NCI-H146 (cell line): ENCODE measurements around the gene MRAS.
"Not testable (repeated sequence)": the region's sequence is repeated elsewhere in the genome, so short reads cannot be mapped to it uniquely, and the experiment has no call there.

Experiments used
- DNase-seq: peaks from one replicate; lab custom pipeline; 2025; lab: John Stamatoyannopoulos, UW

Gene MRAS

DNA sequence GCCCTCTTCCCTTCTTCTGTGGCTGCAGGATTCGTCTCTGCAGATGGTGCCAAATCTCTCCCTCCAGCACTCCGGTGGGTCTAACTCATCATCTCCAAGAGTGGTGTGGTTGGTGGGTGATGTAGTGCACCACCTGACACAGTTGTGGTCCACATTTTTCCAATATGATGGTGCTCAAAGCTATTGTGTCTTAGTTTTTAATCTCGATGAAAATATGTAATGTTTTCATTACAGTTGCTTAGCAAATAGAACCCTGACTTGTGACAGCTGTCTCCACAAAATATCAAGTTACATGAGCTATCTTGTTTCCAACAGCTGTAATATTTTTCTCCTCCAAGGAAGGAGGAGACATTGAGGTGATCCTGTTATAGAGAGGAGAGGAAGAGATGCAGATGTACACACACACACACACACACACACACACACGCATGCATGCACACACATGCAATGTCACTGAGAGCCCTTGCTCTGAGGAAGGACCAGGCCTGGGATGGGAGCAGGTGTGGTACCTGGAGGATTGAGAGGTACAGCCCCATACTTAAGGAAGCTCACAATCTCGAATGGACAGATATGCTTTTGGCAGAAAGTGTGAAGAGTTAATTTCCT is 70.3 kb downstream of the MRAS start:
- DNase-seq = peak; percentile 72

DNA sequence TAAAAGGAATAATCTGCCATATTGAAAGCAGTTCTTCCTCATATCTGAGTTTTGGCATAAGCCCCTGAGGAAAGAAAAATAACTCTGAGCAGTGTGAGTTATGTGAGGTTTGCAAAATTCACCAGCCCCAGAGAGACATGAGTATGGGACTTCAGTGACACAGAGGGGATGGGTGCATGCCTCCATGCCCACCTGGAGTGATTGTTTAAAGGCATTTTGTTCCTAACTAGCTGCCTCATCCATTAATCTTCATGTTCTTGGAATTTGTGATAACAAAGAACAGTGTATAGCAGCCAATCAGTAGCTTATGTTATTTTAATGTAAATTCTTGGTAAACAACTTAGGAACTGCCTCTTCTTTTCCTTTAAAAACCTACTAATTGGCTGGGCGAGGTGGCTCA is 74.9 kb downstream of the MRAS start:
- no peak for DNase-seq

DNA sequence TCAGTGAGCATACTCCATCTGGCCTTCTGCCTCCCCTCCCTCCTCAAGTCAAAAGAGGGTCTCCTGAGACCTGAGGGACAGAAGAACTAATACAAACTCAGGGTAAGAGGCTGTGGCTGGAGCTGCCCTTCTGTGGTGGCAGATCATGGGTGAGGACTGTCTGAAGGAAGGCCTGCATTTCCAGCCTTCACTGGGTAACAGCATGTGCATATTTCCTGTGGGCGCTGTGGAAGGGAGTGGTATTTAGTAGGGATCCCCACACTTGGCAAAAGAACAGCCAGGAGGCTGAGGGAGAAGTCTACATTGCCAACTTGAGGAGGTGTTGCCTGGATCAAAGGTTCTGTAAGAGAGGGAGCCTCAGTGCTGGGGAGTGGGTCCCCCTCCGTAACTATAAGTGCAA is 75.9 kb downstream of the MRAS start:
- no peak for DNase-seq

DNA sequence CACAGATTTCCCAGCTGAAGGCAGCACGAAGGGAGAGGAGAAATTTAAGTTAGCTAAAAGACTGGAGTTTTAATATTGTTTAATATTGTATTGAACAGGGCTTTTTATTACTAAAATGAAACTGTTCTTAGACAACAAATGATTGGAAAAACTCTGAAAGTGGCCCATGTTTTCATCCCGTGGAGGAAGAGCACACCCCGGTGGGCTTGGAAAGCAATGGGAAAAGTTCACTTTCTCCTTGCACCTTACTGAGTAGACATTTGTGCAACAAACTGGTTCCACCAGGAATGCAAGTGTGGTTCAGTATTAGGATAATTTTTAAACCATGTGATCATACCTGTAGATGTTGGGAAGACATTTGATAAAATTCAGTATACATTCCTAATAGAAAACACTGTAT is 77.8 kb downstream of the MRAS start:
- peak; percentile 38 for DNase-seq

DNA sequence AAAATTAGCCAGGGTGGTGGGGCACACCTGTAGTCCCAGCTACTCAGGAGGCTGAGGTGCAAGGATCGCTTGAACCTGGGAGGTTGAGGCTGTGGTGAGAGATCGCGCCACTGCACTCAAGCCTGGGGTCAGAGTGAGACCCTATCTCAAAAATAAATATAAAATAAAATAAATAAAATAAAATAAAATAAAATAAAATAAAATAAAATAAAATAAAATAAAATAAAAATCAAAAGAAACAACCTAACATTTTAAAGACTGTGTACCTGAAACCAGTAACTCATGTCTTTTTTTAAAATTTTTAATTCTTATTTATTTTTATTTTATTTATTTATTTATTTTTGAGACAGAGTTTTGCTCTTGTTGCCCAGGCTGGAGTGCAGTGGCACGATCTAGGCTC is 78.4 kb downstream of the MRAS start:
- DNase-seq = not testable (repeated sequence)

DNA sequence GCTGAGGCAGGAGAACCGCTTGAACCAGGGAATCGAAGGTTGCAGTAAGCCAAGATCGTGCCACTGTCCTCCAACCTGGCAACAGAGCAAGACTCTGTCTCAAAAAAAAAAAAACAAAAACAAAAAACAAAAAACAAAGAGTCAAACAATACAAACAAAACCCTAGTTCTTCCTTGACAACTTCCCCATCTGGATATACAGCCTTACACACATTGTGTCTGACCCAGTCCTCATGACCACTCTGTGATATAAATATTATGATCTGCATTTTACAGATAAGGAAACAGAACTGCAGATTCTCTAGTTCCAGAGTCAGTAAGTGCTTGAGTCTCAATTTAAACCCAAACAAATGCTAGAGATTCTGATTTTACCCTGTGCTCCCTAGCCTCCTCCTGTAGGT is 81.3 kb downstream of the MRAS start:
- no peak for DNase-seq

DNA sequence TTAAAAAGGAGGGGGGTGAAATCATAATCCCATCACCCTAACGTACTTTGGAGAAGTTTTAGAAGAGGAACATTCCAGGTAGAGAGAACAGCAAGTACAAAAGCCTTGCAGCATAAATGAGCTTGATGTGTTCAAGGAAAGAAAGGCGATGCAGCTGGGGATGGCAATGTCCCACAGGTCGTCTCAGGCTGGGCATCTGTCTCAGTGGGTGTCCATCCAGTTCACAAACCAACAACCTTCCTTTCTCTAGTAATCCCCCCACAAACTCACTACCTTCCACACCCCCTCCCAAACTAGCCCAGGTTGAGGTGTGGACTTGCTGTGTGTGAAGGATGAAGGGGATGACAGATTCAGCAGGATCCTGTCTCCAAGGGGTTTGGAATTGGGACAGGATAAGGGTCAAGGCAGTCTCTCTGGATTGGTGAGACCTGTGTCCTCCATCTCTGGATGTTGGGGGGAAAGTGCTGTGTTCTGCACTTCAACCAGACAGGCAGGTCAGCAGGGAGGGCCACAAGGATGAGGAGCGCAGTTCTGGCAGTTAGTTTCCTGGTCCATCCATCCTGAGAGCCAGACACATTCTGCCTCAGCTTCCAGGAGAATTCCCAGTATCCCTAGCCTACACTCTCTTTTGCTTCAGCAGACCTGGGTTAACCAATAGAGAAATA is 84.3 kb downstream of the MRAS start:
- no peak for DNase-seq

DNA sequence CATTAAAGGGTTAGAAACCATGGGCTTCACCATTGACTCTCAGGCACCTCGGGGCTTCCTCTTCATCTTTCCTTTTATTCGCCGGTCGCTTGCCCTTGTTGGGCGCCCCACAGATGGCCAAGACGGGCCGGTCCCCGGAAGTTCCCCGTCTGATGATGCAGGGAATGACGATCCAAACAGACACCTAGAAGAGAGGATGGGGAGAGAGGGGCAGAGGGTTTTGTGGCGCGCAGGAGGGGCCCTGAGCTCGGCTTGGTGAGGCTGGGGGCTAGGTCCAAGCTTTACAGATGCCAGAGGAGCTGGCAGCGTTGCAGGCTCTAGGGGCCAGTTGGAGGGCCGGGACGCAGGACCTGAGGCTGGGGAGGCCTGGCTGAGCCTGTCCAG is 85.5 kb downstream of the MRAS start:
- no peak for DNase-seq

DNA sequence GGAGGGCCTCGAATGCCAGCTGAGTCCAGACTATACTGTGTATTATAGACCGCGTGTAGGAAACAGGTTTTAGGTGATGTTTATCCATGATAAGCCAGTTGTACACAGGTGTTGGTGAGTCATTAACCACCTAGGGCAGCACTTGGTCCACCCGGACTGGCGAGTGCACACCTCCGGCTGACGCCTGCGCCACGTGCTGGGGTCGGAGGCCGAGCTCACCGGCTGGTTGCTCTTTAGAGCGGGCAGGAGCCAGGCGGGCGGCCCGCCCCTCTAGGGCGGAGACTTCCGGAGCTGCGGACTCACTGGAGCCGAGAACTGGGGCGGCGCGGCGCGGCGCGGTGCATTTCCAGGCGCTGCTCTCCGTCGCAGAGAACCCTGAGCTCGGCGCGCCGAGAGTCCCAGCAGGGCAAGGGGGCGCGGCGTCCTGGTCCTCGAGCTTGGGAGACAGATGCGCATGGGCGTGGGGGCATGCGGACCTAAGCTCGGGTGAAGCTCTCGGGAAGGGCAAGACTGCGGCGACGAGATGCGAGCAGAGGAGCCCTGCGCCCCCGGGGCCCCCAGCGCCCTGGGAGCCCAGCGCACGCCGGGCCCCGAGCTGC is 86.0 kb downstream of the MRAS start, which contains the start of gene ESYT3:
TSS of gene ESYT3 (plus strand) at position 341 of the 599 bp plus-strand sequence. CDS start at position 524, 183 bp downstream.
- DNase-seq = peak; percentile 95

DNA sequence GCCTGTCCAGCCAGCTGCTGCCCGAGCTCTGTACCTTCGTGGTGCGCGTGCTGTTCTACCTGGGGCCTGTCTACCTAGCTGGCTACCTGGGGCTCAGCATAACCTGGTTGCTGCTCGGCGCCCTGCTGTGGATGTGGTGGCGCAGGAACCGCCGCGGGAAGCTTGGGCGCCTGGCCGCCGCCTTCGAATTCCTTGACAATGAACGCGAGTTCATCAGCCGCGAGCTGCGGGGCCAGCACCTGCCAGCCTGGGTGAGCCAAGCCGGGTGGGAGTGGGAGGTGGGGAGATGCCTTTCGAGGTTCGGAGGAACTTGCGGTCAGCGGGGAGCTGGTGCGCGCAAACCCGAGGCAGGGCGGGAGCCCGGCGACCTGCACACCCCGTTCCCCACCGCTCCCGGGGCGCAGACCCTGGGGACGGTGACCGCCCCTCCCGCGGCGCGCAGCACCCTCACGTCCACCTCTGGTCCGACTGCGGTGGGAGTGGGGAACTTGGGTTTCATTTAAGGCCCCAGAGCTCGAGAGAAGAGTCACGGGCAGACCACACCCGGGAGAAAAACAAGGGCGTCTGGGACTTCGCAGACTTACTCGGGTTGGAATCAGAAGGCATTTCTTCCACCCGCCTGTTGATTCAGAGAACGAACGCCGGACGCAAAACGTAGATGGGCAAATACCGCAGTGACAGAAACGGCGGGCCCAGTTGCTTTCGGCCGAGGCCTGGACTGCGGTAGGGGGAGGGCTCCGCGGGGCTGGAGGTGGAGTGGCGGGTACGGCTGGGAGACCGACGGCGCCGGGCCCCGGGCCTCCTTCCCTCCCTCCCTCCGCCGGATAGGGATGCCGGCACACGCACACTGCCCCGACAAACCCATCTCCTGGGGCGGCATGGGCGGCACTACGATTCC is 86.7 kb downstream of the MRAS start:
- DNase-seq = peak; percentile 87

DNA sequence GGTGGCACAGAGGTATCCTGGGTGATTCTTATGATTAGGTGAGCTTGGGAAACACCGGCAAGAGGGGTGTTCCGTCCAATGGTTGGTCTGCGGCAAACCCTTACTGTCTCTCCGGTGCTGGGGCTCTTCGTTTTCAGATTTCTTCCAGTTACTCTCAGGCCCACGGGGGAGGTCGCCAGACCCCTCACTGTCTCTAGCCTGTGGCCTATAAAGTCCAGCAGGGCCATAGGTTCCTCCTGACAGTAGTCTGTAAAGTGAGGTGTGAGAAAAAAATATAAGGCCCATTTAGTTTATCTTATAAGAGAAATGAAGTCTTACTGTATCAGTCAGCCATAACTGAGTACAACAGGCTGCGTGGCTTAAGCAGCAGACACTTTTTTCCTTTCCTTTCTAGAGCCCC is 87.5 kb downstream of the MRAS start:
- DNase-seq = no peak

DNA sequence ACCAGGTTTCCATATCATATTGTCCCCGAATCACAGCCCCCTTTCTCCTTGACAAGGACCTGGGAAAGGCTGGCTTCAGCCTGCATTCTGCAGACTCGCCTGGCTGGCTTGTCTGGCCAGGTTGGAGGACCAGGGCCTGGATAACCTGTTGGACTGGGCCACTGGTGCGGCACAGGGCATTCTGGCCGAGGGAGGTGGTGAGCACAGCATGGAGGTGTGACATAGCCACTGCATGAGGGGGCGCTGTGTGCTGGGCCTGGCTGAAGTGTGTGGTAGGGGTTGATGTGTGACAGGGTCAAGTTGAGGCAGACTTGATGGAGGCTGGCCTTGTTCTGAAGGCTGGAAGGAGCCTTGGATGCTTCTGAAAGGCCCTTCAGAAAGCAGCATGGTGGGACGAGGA is 88.9 kb downstream of the MRAS start:
- DNase-seq = no peak

DNA sequence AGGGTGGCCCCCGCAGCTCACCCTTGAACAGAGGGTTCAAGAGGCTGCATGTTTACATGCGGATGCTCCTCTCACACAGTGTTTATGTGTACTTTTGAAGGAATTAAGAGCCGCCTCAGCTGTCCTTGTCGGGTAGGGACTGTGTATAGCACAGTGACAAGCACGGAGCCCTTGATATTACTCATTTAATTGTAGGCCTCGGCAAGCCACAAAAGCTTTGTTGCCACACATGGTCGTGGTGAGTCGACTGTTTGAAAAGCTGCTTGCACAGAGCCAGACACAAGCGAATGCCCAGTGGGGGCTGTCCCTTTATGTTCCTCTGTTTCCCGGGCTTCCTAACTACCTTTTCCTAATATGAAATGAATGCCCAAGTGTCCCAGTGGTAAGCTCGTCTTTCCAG is 90.5 kb downstream of the MRAS start:
- no peak for DNase-seq

DNA sequence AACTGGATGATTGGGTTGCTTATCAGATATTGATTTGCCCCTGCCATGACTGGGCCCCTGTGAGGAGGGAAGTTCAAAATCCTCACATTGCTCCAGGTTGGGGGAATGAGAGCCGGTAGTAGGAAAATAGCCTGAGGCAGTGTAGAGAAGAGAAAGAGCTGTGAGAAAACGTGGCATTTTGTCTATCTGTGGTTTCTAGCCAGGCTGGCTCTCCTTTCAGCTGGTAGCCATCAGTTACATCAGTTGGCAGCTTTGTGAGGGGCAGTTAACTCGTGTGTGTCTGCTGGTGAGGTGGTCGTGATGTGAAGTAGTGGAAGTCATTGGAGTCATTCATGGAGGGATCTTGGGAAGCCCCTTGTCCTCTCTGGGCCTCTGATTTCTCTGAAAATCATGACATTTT is 91.3 kb downstream of the MRAS start:
- no peak for DNase-seq

DNA sequence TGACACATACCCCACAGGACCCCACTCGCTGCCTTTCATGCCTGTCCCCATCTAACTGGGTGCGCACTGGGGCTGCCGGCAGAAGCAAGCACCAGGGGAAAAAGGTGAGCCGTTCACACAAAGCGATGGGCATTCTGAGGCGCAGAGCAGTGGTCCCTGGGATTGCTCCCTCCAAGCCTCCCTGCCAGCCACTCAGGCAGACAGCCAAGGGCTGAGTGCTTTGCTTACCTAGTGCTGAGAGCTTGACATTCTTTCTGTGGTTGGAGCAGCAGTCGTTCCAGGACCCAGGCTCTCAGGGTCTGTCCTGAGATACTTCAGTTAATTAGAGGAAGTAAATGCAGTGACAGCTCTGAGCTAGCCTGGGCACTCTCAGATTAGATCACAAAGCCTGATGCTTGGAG is 91.7 kb downstream of the MRAS start:
- DNase-seq = no peak

DNA sequence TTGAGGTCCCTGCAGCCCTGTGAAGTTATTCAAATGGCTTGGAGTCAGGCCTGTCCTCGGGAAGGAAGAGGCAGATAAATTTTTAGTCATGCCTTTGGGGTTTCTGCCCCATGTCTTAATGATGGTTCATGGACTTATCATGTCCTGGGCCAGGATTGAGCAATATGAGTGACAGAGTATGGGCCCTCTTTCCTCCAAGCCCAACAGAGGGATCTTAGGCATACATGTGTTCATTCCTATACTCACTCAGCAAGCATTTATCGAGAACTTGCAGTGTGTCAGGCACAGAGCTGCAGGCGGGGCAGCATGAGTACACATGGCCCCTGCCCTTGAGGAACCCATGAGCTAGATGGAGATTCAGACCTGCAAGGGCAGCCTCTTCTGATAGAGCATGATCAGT is 92.2 kb downstream of the MRAS start:
- no peak for DNase-seq

DNA sequence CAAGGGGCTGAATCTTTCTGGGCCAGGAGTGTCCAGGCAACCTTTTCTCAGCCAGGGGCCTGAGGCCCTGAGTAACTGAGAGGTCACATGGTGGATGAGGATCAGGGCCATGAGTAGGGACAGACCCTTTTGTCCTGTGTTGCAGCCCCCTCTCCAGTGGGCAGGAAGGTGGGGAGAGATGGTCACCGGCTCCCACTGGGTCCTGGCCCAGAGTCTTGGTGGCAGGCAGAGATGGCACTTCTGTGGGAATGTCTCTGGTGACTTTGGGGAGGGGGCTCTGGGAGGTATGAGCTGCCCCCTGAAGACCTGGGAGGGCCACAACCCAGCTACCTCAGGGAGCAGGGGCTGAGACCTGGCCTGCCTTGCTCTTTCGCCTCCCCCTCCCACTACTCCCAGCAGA is 92.9 kb downstream of the MRAS start:
- DNase-seq = no peak

DNA sequence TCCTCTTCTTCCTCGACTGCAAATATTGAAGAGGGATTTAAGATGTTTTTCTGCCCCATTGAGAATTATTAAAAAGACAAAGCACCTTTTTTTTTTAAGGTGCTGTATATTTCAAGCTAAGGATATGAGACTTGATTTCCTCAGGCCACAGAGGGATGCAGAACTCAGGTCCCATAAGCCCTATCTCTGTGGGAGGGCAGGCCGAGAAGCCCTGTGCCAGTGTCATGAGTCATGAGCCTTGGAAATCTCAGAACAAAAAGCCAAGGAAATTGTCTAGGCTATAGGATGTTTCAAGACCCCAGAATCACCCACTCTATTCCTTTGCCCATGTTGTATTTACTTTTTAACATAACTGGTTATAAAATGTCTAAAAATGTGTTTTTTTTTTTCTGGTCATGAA is 93.4 kb downstream of the MRAS start:
- no peak for DNase-seq

DNA sequence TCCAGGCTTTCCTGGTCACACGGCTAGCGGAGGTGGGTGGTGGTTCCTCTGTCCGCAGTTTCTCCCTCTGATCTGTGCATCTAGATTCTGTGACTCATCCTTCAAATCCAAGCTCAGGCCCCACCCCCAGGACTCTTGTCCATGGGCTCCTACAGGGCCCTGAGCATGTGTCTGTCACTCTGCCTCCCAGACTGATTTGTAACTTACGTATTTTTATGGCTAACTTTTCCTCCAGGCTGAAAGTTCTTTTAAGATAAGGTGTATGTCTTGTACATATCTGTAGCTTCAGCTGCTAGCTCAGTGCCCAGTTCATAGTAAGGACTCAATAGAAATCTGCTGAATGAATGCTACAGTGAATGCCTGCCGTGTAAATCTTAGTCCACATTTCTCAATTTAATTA is 94.1 kb downstream of the MRAS start:
- no peak for DNase-seq

DNA sequence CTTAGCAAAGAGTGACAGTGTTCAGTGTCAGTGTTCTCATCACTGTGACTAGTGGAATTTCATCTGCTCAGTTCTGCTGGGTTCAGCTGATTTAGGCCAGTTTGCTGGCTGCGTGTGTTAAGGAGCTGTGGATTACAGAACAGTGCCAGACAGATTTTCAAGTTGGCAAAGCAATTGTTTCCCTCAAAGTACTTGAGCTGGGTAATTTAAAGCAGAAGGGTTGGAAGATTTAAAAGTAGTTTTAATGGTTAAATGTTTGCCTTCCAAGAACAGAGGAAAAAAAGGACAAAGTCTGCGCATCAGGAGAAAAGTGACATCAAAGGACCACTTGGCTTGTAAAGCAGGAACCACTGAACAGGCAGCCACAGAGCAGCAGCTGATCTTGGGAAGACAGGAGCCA is 94.7 kb downstream of the MRAS start:
- no peak for DNase-seq

DNA sequence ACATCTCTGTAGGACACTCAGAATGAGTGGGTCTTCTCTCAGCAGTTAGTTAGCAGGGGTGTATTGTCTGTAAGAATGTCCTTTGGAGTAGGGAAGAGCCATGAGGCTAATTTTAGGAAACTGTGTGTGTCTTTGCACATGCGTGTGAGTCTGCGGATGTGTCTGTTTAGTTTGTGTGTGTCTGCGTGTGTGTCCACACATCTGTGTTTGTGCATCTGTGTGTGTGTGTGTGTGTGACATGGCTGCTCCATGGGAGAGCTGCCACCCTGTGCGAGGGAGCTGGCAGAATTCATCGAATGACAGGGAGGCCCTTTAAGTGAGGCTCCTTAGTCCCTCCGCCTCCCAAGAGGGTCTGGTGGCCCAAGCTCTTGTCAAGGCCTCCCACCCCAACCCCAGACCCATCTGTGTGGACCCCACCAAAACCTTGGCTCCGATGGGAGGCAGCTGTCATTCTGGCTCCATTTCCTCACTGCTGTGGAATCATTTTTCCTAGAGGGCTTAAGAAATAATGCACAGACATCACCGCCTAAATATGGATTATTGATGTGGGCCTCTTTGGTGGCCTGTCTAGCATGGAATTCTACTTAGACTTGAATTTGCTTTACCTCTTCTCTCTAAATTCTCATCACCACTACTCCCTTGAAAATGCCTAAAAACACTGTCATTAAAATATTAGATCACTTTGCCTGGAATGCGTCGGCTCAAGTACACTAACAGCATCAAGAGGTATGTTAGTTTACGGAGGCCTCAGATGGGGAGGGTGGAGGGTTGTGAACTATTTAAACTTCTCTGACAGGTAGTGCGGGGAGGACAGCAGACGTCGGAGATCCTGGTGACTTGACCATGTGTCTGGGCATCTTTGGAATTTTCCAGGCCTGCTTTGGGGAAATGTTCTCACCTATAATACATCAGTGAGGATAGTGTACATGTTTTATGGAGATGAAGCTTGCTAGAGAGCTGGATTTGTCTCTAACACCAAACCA is 95.4 kb downstream of the MRAS start:
- DNase-seq = no peak

DNA sequence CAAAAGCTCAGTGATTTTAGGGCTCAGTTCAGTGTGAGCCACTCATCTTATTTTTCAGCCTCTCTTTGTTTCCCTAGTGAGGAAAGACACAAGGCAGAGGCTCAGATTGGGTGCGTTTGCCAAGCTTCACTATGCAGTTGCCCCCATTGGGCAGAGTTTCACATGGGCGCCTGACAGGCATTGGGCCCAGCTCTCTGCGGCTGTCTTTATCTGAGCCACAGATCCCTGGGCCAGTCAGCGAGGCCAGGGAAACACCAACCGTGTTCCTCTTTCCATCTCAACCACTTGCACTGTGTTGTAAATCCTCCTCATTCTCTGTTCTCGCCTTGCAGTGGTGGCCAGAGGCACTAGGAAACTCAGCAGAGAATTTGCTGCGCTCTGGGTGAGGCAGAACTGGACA is 96.9 kb downstream of the MRAS start:
- DNase-seq = no peak
